GM12892 (cell line): ENCODE measurements around the gene PIK3R2.

Source experiments
- DNase-seq: peaks from one replicate; pipeline ENCODE4 v3.0.0; 2011; ENCODE audit not compliant: insufficient read length
- FAIRE-seq: peaks from 2 replicates; lab custom pipeline; 2011; peaks lifted over from hg19 to GRCh38; lab: Jason Lieb, UNC
- POLR2A ChIP-seq: IDR thresholded peaks from 2 replicates; pipeline ENCODE4 v1.6.1; 2011; ENCODE audit warnings: low read depth, low read length, control low read depth
- POLR2AphosphoS5 ChIP-seq: IDR thresholded peaks from 2 replicates; pipeline ENCODE4 v1.6.1; 2011; ENCODE audit warnings: low read depth, low read length, control low read depth
- TAF1 ChIP-seq: IDR thresholded peaks from 2 replicates; pipeline ENCODE4 v1.6.1; 2011; ENCODE audit warnings: low read depth, mild to moderate bottlenecking, control low read depth, low read length, borderline replicate concordance

The PIK3R2 gene

DNA sequence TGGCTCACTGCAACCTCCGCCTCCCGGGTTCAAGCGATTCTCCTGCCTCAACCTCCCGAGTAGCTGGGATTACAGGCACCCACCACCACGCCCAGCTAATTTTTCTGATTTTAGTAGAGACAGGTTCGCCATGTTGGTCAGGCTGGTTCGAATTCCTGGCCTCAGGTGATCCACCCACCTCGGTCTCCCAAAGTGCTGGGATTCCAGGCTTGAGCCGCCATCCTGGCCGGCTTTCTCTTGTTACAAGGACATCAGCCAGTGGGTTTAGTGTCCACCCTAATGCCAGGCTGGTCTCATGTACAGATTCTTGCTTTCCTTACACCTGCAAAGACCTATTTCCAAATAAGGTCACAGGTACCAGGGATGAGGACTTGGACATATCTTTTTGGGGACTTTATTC, 6.8 kb downstream of the PIK3R2 start:
- no peak for DNase-seq
- no peak for TF ChIP-seq POLR2AphosphoS5
- TF ChIP-seq TAF1: no peak
- no peak for FAIRE-seq

DNA sequence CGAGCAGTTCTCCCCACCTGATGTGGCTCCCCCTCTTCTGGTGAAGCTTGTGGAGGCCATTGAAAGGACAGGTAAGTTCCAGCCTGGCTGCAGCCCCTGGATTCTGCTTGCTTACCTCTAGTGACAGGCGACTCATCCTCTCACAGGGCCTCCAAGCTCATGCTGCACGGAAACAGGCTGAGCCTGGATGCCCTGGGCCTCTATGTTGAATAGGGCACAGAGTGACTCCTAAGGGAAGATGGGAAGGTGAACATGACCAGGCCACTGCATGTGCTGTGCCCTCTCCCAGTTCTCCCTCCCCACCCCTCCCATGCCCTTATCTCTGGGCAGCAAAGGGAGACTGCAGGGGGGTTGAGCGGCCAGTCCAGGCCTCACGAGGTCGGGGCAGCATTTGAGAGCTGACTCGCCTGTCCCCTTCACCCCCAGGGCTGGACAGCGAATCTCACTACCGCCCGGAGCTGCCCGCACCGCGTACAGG, 7.6 kb downstream of the PIK3R2 start:
- TF ChIP-seq TAF1 (no peak), POLR2AphosphoS5 (no peak), POLR2A (no peak)
- DNase-seq: no peak
- peak; percentile 14 for FAIRE-seq

- peak; percentile 94 for FAIRE-seq
- peak; percentile 97 for DNase-seq
- TF ChIP-seq POLR2AphosphoS5 (0 out of 2 replicates have a peak, but pooled peaks have one; percentile 15), TAF1 (no peak), POLR2A (peak; percentile 74; the same call in 1 of the 2 replicates)
Observed at GRCh38 chr19:18160971-18161635, 8.1 kb downstream of the PIK3R2 start.

- no peak for FAIRE-seq
- no peak for DNase-seq
- TF ChIP-seq POLR2AphosphoS5: no peak
- no peak for TF ChIP-seq POLR2A
- TF ChIP-seq TAF1: no peak
Observed at GRCh38 chr19:18161636-18162002, 8.7 kb downstream of the PIK3R2 start.

GRCh38 chr19:18164072-18164471, 11.1 kb downstream of the PIK3R2 start:
- FAIRE-seq (no peak), DNase-seq (no peak)
- TF ChIP-seq POLR2A: no peak
- TF ChIP-seq POLR2AphosphoS5: no peak
- no peak for TF ChIP-seq TAF1

GRCh38 chr19:18165794-18166544, 13.0 kb downstream of the PIK3R2 start:
- FAIRE-seq (no peak), DNase-seq (no peak)
- TF ChIP-seq POLR2AphosphoS5: no peak
- TF ChIP-seq TAF1: no peak
- no peak for TF ChIP-seq POLR2A

DNA sequence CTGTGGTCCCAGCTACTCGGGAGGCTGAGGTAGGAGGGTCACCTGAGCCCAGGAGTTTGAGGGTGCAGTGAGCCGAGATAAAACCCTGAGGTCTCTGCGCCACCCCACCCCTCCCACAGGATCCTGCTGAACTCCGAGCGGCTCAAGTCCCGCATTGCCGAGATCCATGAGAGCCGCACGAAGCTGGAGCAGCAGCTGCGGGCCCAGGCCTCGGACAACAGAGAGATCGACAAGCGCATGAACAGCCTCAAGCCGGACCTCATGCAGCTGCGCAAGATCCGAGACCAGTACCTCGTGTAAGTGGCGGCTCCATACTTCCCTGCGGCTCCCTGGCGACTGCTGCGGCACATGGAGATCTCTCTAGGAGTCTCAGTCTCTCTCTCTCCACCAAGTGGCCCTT, 14.0 kb downstream of the PIK3R2 start:
- DNase-seq (no peak), FAIRE-seq (no peak)
- no peak for TF ChIP-seq POLR2A
- no peak for TF ChIP-seq TAF1
- TF ChIP-seq POLR2AphosphoS5: no peak

- no peak for TF ChIP-seq POLR2AphosphoS5
- no peak for TF ChIP-seq POLR2A
- no peak for TF ChIP-seq TAF1
- FAIRE-seq (peak; percentile 93), DNase-seq (peak; percentile 92)
Observed at GRCh38 chr19:18167975-18168645, 15.1 kb downstream of the PIK3R2 start.

GRCh38 chr19:18168673-18169381, 15.9 kb downstream of the PIK3R2 start:
- DNase-seq: no peak

GRCh38 chr19:18170714-18171255, 17.8 kb downstream of the PIK3R2 start:
- FAIRE-seq (peak; percentile 88), DNase-seq (no peak)
- TF ChIP-seq TAF1: no peak
- TF ChIP-seq POLR2A: peak; percentile 40; the same call in 1 of the 2 replicates
- peak; percentile 51; the same call in 1 of the 2 replicates for TF ChIP-seq POLR2AphosphoS5

More at GRCh38 chr19:18168673-18169381, 15.9 kb downstream of the PIK3R2 start:
- TF ChIP-seq POLR2A (peak; percentile 49; the same call in 1 of the 2 replicates), TAF1 (no peak)
- FAIRE-seq: peak; percentile 44
